Activated CD4-positive, alpha-beta T cell treated with anti-CD3 and anti-CD28 coated beads, Interleukin-2, Interleukin-6, amounts not matched to agents 100 ng/mL and 50 ng/mL, durations not matched to agents 16 hours and 8 hours (primary cell): Measurements from ENCODE around the gene HMBS.

Experiments
- DNase-seq: peaks from one replicate; pipeline ENCODE4 v3.0.0-alpha.2; 2020

The HMBS gene

GRCh38 chr11:119077839-119078238, 6.8 kb upstream of the HMBS start:
- no peak for DNase-seq

- no peak for DNase-seq
Observed at GRCh38 chr11:119078675-119079420, 5.8 kb upstream of the HMBS start.

DNA sequence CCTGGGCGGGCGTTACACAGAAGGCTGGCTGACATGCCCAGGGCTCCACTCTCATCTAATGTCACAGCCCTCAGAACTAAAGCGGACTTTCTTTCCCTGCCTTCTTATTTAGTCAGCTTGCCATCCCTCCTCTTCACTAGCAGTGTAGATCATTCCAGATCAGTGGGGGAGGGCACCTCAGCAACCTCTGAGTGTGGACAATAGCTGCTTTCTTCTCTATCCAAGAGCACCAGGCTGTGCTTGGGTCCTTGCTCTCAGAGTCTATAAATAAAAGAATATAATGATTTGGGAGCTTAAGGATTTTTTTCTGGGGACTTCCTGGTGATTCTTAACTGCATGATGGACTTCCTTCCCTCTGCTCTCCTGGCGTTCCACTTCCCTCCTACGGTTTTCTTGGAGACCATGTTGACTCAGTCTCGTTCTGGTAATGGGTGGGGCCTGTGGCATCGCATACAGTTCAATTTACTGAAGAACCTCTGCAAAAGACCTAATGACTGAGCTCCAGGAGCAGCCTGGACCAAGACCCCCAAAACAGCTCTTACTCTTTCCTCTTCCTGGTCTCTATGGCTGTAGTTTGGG, 2.9 kb upstream of the HMBS start:
- DNase-seq = no peak

DNA sequence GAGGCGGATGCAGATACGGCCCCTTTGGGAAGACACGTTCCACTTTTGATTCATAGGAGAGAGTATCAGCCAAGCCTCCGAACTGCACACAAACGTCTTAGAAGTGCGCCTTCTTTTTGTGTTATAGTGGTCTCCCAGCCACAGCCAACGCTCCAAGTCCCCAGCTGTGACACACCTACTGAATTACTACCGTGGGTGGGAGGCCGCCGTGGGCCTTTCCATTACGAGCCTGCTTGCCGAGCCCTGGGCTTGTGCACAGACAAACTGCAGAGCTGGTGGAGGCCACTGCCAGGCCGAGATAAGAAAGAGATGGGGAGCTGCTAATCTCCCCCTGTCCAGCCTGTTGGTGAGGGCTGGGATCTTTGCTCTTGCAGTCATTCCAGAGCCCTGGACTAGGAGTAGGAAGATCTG, 761 bp downstream of the HMBS start:
- no peak for DNase-seq

- no peak for DNase-seq
Observed at GRCh38 chr11:119087123-119087522, 2.4 kb downstream of the HMBS start.

GRCh38 chr11:119087747-119088241, 3.1 kb downstream of the HMBS start:
- DNase-seq = no peak

GRCh38 chr11:119088406-119088805, 3.7 kb downstream of the HMBS start:
- no peak for DNase-seq

DNA sequence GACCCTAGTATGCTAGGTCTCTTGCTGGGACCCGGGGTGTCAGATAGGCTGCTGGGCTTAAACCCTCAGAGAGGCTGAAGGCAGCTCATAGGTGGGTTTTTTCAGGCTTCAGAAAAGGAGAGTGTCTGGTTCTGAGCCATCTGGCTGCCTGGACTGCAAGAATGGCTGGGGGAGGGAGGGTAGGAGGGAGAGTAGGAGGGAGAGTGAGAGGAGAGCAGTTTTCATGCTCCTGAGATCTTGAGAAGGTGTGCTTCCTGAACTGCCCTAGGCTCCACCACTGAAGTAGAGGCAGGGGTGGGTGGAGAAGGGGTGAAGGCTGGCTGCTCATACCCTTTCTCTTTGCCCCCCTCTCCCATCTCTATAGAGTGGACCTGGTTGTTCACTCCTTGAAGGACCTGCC, 4.6 kb downstream of the HMBS start:
- no peak for DNase-seq

- no peak for DNase-seq
Observed at GRCh38 chr11:119091178-119091577, 6.5 kb downstream of the HMBS start.

GRCh38 chr11:119091966-119092879, 7.5 kb downstream of the HMBS start:
- DNase-seq = no peak

DNA sequence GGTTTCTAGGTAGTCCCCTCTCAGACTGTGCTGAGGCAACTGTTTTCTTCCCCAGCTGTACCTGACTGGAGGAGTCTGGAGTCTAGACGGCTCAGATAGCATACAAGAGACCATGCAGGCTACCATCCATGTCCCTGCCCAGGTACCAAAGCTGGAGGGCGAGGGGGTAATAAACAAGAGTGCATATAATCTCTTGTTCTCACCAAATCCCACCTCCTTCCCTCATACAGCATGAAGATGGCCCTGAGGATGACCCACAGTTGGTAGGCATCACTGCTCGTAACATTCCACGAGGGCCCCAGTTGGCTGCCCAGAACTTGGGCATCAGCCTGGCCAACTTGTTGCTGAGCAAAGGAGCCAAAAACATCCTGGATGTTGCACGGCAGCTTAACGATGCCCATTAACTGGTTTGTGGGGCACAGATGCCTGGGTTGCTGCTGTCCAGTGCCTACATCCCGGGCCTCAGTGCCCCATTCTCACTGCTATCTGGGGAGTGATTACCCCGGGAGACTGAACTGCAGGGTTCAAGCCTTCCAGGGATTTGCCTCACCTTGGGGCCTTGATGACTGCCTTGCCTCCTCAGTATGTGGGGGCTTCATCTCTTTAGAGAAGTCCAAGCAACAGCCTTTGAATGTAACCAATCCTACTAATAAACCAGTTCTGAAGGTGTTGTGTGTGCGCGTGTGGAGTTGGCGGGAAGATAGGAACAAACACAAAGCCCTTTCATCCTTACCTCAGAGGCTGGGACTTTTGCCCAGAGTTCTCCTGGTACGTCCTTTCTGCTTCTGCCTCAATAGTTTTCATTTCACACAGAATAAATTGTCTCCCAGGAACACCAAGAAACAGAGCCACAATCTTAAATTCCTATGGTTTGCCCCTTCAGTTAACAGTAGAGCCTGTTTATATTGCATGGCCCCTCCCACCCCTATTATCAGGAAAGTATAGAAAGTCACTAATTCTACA, 8.5 kb downstream of the HMBS start:
- no peak for DNase-seq

DNA sequence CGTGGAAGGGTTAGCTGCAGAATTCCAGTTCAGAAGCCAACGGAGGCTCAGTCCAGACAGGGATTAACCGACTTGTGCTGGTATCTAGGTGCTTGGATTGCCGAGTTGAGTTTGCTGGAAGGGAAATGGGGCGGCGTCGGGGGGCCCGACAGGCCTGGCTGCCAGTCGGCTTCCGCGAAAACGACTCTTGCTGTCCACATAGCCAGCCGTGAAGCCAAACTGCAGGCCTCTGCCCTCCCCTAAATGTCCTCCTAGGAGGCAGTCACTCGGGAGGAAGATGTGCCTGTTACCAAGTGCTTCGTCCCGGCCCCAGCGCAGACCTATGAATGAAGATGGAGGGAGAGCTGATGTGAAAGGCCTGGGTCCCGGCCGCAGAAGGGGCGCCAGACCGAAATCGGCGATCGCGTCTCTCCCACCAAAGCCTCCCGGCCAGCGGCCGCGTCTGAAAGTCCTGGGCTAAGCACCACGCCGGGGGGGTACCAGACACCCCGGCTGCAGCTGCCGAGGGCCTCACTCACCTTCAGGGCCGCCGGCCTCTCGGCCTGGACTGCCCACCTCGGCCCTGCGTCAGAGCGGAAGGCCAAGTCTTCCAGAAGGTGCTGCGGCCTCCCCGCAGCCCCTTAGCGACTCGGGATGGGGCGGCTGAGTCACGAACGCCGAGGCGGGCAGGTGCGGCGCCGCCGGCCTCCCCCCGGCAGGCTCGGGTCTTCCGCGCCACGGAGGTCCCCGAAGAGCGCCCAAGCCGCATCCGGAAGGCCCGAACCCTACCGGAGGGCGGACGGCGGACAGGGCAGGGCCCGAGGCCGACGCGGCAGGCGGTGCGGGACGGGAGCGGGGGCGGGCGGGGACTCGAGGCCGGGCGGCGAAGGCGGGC, 9.5 kb downstream of the HMBS start:
- DNase-seq = peak; percentile 60

GRCh38 chr11:119094816-119095065, 10.1 kb downstream of the HMBS start:
- DNase-seq = peak; percentile 76

GRCh38 chr11:119095066-119095880, 10.6 kb downstream of the HMBS start:
- DNase-seq = peak; percentile 100

DNA sequence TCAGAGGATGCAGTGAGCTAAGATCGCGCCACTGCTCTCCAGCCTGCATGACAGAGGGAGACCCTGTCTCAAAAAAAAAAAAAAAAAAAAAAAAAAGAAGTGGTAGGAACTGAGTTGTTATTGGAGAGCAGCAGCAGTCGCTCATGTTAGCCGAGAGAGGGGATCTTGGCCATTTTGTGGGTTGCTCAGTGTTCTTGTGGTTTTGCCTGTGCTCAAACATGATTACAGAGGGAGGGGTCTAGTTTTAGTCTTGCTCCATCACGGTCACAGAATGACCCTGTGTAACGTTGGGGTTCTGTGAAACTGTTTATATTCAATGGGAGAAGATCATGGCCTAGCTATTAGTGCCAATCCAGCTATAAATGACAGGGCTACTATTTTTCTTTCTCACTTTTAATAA, 15.0 kb downstream of the HMBS start:
- DNase-seq = no peak

DNA sequence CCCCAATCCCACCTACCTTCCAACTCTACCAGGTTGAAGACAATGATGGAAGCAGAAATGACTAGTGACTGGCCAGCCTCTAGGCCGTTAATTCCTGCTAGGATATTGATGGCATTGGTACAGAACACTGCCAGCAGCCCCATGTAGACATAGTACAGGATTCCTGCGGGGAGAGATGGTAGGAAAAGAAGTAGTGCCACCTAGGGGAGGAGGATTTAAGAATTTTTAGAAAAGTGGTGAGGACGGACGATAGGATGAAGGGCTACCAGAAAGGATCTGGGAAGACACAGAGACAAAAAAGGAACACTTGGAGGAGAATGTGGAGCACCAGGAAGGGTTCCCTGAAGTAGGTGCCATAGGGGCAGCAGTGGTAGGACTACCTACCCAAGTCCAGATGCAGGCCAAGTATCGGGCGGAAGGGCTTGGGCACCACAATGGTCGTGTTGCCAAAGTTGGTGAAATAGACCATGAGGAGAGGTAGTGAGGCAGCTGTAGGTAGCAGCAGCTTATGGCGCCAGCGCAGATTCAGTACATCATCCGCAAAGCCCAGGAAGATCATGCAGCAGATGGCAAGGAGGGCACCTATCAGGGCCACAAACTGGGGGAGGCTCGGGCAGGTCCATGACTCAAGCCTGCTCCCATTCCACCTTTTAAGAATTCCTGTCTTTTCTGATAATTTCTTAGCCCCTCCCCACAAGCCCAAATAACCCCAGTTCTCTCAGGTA, 15.7 kb downstream of the HMBS start:
- DNase-seq = no peak

DNA sequence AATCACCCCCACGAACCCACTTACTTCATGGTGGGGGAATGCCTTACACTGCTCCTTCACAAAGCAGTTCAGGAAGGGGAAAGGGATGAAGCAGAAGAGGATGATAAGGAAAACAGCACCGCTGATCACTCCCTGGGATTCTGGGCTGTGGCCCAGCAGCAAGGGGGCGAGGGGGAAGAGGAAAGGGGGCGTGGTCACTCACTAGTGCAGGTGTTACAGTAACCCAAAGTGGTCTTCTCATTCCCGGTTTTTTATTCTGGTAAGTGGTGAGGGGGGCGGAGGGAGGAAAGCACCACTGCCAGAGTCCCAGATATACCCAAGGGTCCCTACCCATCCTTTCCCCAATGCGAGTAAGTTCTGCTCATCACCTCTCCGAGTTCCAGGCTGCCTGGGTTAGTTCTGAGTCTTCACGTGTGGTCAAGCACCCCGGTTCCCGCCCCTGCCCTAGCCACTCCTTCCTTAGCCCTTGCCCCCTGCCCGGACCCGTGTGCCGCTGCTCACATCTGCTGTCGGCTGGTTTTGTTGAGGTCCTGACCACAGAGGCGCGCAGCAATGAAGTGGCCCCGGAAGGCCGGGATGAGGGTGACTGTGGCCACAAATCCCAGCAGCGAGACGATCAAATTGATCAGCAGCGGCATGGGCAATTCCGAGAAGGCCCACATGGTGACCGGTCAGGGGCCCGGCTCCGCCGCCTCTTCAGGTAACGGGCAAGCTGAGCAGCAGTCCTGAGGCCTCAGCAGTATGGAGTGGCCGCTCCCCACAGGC, 16.5 kb downstream of the HMBS start:
- DNase-seq = peak; percentile 67

DNA sequence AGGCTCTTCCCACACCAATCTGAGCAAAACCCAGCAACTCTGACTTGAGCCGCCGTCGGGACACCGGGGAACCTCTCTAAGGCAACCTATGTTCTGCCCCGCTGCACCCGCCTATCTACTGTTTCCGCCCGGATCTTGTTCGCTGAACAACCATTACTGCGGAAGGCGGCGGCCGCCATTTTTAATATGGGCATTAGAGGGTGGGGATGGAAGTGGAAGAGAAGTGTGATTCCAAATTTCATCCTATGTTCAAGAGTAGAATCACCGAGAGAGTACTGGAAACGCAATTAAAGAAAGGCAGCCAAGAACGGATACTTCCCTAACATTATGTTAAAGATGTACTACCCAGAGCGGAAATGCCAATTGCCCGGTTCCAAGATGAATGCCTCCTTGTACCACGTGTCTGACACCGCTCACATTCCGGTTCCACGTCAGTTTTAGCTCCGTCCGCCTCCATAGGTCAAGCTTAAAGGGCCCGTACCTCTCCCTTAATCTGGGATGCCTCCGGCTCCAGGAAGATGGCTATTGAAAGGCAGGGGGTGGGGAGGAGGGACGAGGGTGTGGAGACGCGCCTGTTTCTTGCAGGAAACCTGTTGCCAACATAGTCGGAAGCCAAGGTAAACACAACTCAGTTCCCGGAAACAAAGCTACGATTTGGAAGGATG, 17.2 kb downstream of the HMBS start, which contains the start of gene DPAGT1:
TSS of gene DPAGT1 (minus strand) at position 95 of the 665 bp plus-strand sequence. CDS start 198 bp downstream, outside the sequence.
- DNase-seq = peak; percentile 93
